NCI-H2081 (cell line): Measurements from ENCODE around the gene MSRB1.
"Not testable (repeated sequence)": the region's sequence is repeated elsewhere in the genome, so short reads cannot be mapped to it uniquely, and the experiment has no call there.

Experiments
- DNase-seq, 2 experiments: peaks; one replicate each; lab custom pipeline; 2025; lab: John Stamatoyannopoulos, UW

Gene MSRB1

GRCh38 chr16:1978476-1979120, 35.6 kb upstream of the MSRB1 start:
- DNase-seq: no peak

GRCh38 chr16:1977875-1978268, 34.9 kb upstream of the MSRB1 start:
- DNase-seq: no peak

- no peak for DNase-seq
Observed at GRCh38 chr16:1976951-1977874, 34.2 kb upstream of the MSRB1 start.

- no peak for DNase-seq
Observed at GRCh38 chr16:1976216-1976520, 33.2 kb upstream of the MSRB1 start.

- DNase-seq: no peak
Observed at GRCh38 chr16:1975432-1976215, 32.6 kb upstream of the MSRB1 start.

GRCh38 chr16:1974157-1975070, 31.4 kb upstream of the MSRB1 start:
- no peak for DNase-seq

GRCh38 chr16:1973461-1974156, 30.6 kb upstream of the MSRB1 start:
- DNase-seq: no peak

- DNase-seq: no peak
Observed at GRCh38 chr16:1972490-1972877, 29.5 kb upstream of the MSRB1 start.

GRCh38 chr16:1971796-1972489, 28.9 kb upstream of the MSRB1 start, which contains the start of gene TBL3:
TBL3 (plus strand) TSS chr16:1972053; CDS start chr16:1972165, 112 bp downstream.
- peak; percentile 92 to 95 for DNase-seq

GRCh38 chr16:1968146-1968953, 25.4 kb upstream of the MSRB1 start:
- DNase-seq: no peak

- DNase-seq: no peak
Observed at GRCh38 chr16:1966460-1966859, 23.5 kb upstream of the MSRB1 start, which contains the start of gene RNF151. RNF151 (plus strand) TSS chr16:1966856; CDS start chr16:1966882, 26 bp downstream.

- no peak for DNase-seq
Observed at GRCh38 chr16:1965396-1966001, 22.5 kb upstream of the MSRB1 start.

GRCh38 chr16:1964506-1965395, 21.8 kb upstream of the MSRB1 start, which contains the start of gene RPS2:
RPS2 (minus strand) TSS chr16:1964826; CDS start chr16:1964625, 201 bp downstream.
- peak; percentile 98 for DNase-seq

- DNase-seq: peak; percentile 46
Observed at GRCh38 chr16:1963806-1964505, 21.0 kb upstream of the MSRB1 start.

- DNase-seq: not testable (repeated sequence)
Observed at GRCh38 chr16:1962161-1963153, 19.5 kb upstream of the MSRB1 start.

- DNase-seq: peak in 1 of 2 experiments; percentile 26
Observed at GRCh38 chr16:1961651-1962067, 18.7 kb upstream of the MSRB1 start.
